SK-N-SH (cell line): ENCODE results near the gene CACNA1H. TPM values are rescaled to one million over a fixed set of nuclear protein-coding genes. Genes with fewer than 3 reads are reported as not detected.

Experiments used
- CTCF ChIA-PET: fragments of 300-600, 350-600 bp; formaldehyde crosslinking; extraction: SDS; loops from one replicate; lab custom pipeline; 2021; lab: Yijun Ruan, JAX
- POLR2A ChIA-PET: fragments of 350-600 bp; sonication (Branson Sonifier 250); formaldehyde crosslinking; extraction: SDS; loops from one replicate; lab custom pipeline; 2020; ENCODE audit warnings: antibody characterized with exemption, inconsistent platforms; lab: Yijun Ruan, JAX
- DNase-seq: peaks from one replicate; pipeline ENCODE4 v3.0.0; 2012
- H2AFZ ChIP-seq: fragments of 200-600 bp; sonication (generic); 2 replicates; pipeline ENCODE4 v1.8.1; 2016; ENCODE audit warnings: antibody characterized with exemption, mild to moderate bottlenecking, low read depth
- H3F3A ChIP-seq: fragments of 200-600 bp; sonication (generic); replicated peaks from 2 replicates; pipeline ENCODE3; 2016; ENCODE audit warnings: antibody characterized with exemption, mild to moderate bottlenecking; ENCODE audit not compliant: insufficient read depth
- H3K27ac ChIP-seq, 2 experiments: fragments of 200-500 bp in 1 of 2; fragments of 200-600 bp in 1 of 2; sonication (Bioruptor generic) in 1 of 2; sonication (generic), shearing (Covaris generic) in 1 of 2; 2 replicates each; pipeline versions ENCODE4 v1.5.1 to v1.6.1; 2014 to 2016; ENCODE audit warnings: low read depth in 2 of 2, inconsistent platforms in 1 of 2, low read length in 1 of 2, mild to moderate bottlenecking in 1 of 2, mixed read lengths in 1 of 2
- H3K27me3 ChIP-seq: fragments of 200-600 bp; sonication (generic), shearing (Covaris generic); 2 replicates; pipeline ENCODE4 v1.6.1; 2016; ENCODE audit warnings: mixed run types; ENCODE audit not compliant: insufficient read depth
- H3K36me3 ChIP-seq, 2 experiments: fragments of 200-500 bp in 1 of 2; fragments of 200-600 bp in 1 of 2; sonication (Bioruptor generic) in 1 of 2; sonication (generic) in 1 of 2; replicated peaks in 1 of 2; 2 replicates each; pipeline versions ENCODE3 to v1.5.1; 2014 to 2016; ENCODE audit warnings: low read length in 1 of 2, mild to moderate bottlenecking in 1 of 2; ENCODE audit not compliant: insufficient read depth in 2 of 2, control insufficient read depth in 1 of 2
- H3K4me1 ChIP-seq, 2 experiments: fragments of 200-500 bp in 1 of 2; fragments of 200-600 bp in 1 of 2; sonication (Bioruptor generic) in 1 of 2; sonication (generic), shearing (Covaris generic) in 1 of 2; 2 replicates each; pipeline versions ENCODE4 v1.5.1 to v1.6.1; 2014 to 2016; ENCODE audit warnings: low read depth in 1 of 2, low read length in 1 of 2, mixed run types in 1 of 2; ENCODE audit not compliant: insufficient read depth in 2 of 2, control insufficient read depth in 1 of 2
- H3K4me2 ChIP-seq: fragments of 200-600 bp; sonication (generic), shearing (Covaris generic); 2 replicates; pipeline ENCODE4 v1.6.1; 2017; ENCODE audit warnings: mixed run types
- H3K4me3 ChIP-seq, 2 experiments: fragments of 200-500 bp in 1 of 2; fragments of 200-600 bp in 1 of 2; sonication (Bioruptor generic) in 1 of 2; sonication (generic), shearing (Covaris generic) in 1 of 2; 2 replicates each; pipeline versions ENCODE4 v1.5.1 to v1.8.1; 2014 to 2016; ENCODE audit warnings: low read depth in 2 of 2, inconsistent platforms in 1 of 2, low read length in 1 of 2, mild to moderate bottlenecking in 1 of 2, mixed read lengths in 1 of 2, moderate library complexity in 1 of 2
- H3K79me2 ChIP-seq: fragments of 200-600 bp; sonication (generic); 2 replicates; pipeline ENCODE4 v1.8.1; 2017; ENCODE audit warnings: mild to moderate bottlenecking; ENCODE audit not compliant: insufficient read depth
- H3K9ac ChIP-seq: fragments of 200-600 bp; sonication (generic); 2 replicates; pipeline ENCODE4 v1.6.1; 2017; ENCODE audit warnings: mixed run types
- H3K9me2 ChIP-seq: fragments of 200-600 bp; sonication (generic); 2 replicates; pipeline ENCODE4 v1.6.1; 2017; ENCODE audit warnings: mixed run types
- H3K9me3 ChIP-seq: fragments of 200-600 bp; sonication (generic); 2 replicates; pipeline ENCODE4 v1.6.1; 2017; ENCODE audit warnings: mixed run types, mild to moderate bottlenecking, moderate library complexity
- H4K20me1 ChIP-seq: fragments of 200-600 bp; sonication (generic); 2 replicates; pipeline ENCODE4 v1.6.1; 2017; ENCODE audit warnings: mild to moderate bottlenecking, mixed run types; ENCODE audit not compliant: insufficient read depth
- EP300 ChIP-seq, 2 experiments: IDR thresholded peaks; 2 replicates each; pipeline versions ENCODE4 v1.4.0 to v1.6.1; 2012; ENCODE audit warnings: borderline replicate concordance in 1 of 2, low read depth in 1 of 2, low read length in 1 of 2
- FOSL2 ChIP-seq: IDR thresholded peaks from 2 replicates; pipeline ENCODE4 v1.4.0; 2012; ENCODE audit warnings: low read depth, mild to moderate bottlenecking, moderate library complexity, borderline replicate concordance
- GABPA ChIP-seq: IDR thresholded peaks from 2 replicates; pipeline ENCODE4 v1.4.0; 2012; ENCODE audit warnings: low read depth, mild to moderate bottlenecking
- GATA2 ChIP-seq: sonication (generic); formaldehyde crosslinking; IDR thresholded peaks from 2 replicates; pipeline ENCODE4 v1.5.0; 2020; ENCODE audit warnings: mild to moderate bottlenecking, missing genetic modification reagents
- MEF2A ChIP-seq: IDR thresholded peaks from 2 replicates; pipeline ENCODE4 v1.4.0; 2012; ENCODE audit warnings: low read depth, borderline replicate concordance
- MXI1 ChIP-seq: IDR thresholded peaks from 2 replicates; pipeline ENCODE4 v1.6.1; 2012; ENCODE audit warnings: mild to moderate bottlenecking, low read depth, low read length, improper control_type of control experiment
- NFIC ChIP-seq: IDR thresholded peaks from 2 replicates; pipeline ENCODE4 v1.4.0; 2012; ENCODE audit warnings: borderline replicate concordance
- RAD21 ChIP-seq: IDR thresholded peaks from 2 replicates; pipeline ENCODE4 v1.6.1; 2012; ENCODE audit warnings: mild to moderate bottlenecking, low read length
- RCOR1 ChIP-seq: fragments of 150-350 bp; IDR thresholded peaks from 2 replicates; pipeline ENCODE4 v1.6.1; 2017; ENCODE audit warnings: antibody characterized with exemption, low read length
- RFX5 ChIP-seq: IDR thresholded peaks from 2 replicates; pipeline ENCODE4 v1.6.1; 2012; ENCODE audit warnings: mild to moderate bottlenecking, improper control_type of control experiment, low read length
- SMC3 ChIP-seq: IDR thresholded peaks from 2 replicates; pipeline ENCODE4 v1.6.1; 2012; ENCODE audit warnings: low read depth, low read length, improper control_type of control experiment
- TCF12 ChIP-seq: IDR thresholded peaks from 2 replicates; pipeline ENCODE4 v1.4.0; 2012
- WGBS: methylation state at CpG from one replicate; pipeline ENCODE4 v1.1.6; 2017; ENCODE audit warnings: low lambda C conversion rate; 5-methylcytosine and 5-hydroxymethylcytosine counted together
- polyA plus RNA-seq, 3 experiments: library from polyadenylated mRNA; depleted of rRNA; stranded (reverse); fragments of >200 nt; gene quantifications; 2 replicates each; pipeline ENCODE4 v1.2.3, GENCODE V29; 2012
- TF ChIP-seq, protein P1 (sequence below): IDR thresholded peaks from 2 replicates; pipeline ENCODE4 v1.4.0; 2012; ENCODE audit warnings: low read depth
- TF ChIP-seq, protein P2 (sequence below): fragments of 150-350 bp; IDR thresholded peaks from 2 replicates; pipeline ENCODE4 v1.6.1; 2016; ENCODE audit warnings: mild to moderate bottlenecking, low read depth, low read length
- TF ChIP-seq, protein P3 (sequence below): IDR thresholded peaks from 2 replicates; pipeline ENCODE4 v1.4.0; 2012; ENCODE audit warnings: low read depth, borderline replicate concordance
- TF ChIP-seq, protein P4 (sequence below): fragments of 150-350 bp; IDR thresholded peaks from 2 replicates; pipeline ENCODE4 v1.6.1; 2017; ENCODE audit warnings: antibody characterized with exemption, low read length, low read depth, borderline replicate concordance

The CACNA1H gene
- polyA plus RNA-seq, 1 of the 3 experiments (the other 2 are of a cell fraction) = not detected

DNA sequence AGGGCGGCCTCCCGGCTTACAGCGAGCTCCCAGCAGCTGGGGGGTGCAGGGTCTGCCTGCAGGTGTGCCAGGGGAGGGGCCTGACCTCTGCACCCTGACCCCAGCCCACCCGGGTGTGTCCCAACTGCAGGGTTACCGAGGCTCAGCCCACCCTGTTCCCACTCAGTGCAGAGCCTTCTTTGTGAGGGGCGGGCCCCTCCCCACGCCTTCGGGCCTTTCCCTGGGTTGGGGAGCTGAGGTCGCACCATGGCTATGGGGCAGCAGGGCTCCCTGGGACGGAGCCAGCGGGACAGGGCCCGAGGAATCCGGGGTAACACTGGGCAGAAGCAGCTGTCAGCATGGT lies 17.1 kb downstream of the CACNA1H start:
- Histone ChIP-seq H3K4me3 (no peak overlapping the region), H3K79me2 (no peaks in the 10 kb centered on the region), H3K4me2 (no peak overlapping the region), H3K36me3 (no peaks in the 10 kb centered on the region), H3K4me1 (no peaks in the 10 kb centered on the region), H3K27me3 (peaks cover 83% of the 10 kb centered on the region), H3K27ac (no peak overlapping the region), H3F3A (no peaks in the 10 kb centered on the region), H2AFZ (no peak overlapping the region), H3K9ac (no peak overlapping the region), H3K9me3 (no peaks in the 10 kb centered on the region), H4K20me1 (0 out of 2 replicates have a peak, but pooled peaks cover 8% of the 10 kb centered on the region), H3K9me2 (no peaks in the 10 kb centered on the region)
- 10% methylated on average over 7 of the region's 13 CpGs for WGBS
- TF ChIP-seq, protein P1, sequence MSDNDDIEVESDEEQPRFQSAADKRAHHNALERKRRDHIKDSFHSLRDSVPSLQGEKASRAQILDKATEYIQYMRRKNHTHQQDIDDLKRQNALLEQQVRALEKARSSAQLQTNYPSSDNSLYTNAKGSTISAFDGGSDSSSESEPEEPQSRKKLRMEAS = no peak
- no peak for TF ChIP-seq MXI1
- TF ChIP-seq RFX5 = no peak
- no peak for TF ChIP-seq RAD21
- no peak for TF ChIP-seq SMC3
- TF ChIP-seq GATA2 = no peak
- no peak for TF ChIP-seq NFIC
- TF ChIP-seq RCOR1 = no peak
- TF ChIP-seq FOSL2 = no peak
- ChIA-PET CTCF (interaction anchor here (1.5 kb wide), 1 partner anchor 24 kb away, joined by 6 read pairs; no protein-coding TSS in a partner anchor), POLR2A (no interaction called here)
- DNase-seq = no peak

DNA sequence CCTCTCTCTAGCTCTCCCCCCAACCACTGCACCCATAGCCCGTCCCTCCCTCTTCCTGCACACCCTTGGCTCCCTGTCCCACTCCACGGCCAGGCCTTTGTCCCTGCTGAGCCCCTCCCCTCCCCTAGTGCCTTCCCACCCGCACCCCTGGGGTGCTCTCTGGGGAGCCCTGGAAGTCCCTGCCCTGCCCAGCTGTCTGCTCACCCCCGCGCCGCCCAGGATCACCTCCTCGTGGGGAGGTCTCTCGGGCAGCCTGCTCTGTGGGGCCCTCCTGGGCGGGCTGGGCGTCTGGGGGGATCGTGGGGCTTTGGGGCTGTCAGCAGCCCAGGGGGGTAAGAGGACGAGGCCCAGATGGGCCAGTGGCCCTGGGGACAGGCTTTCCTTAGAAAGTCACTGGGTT lies 18.1 kb downstream of the CACNA1H start:
- Histone ChIP-seq H3K27ac (no peak overlapping the region), H2AFZ (no peak overlapping the region), H3K9me2 (no peaks in the 10 kb centered on the region), H3F3A (no peaks in the 10 kb centered on the region), H3K4me1 (no peaks in the 10 kb centered on the region), H3K9ac (no peak overlapping the region), H4K20me1 (0 out of 2 replicates have a peak, but pooled peaks cover 6% of the 10 kb centered on the region), H3K4me3 (no peak overlapping the region), H3K4me2 (no peak overlapping the region), H3K27me3 (peaks cover 83% of the 10 kb centered on the region), H3K36me3 (no peaks in the 10 kb centered on the region), H3K79me2 (no peaks in the 10 kb centered on the region), H3K9me3 (no peaks in the 10 kb centered on the region)
- CTCF ChIA-PET = interaction anchor here (1.5 kb wide), 1 partner anchor 23 kb away, joined by 6 read pairs; no protein-coding TSS in a partner anchor
- TF ChIP-seq, protein P2, sequence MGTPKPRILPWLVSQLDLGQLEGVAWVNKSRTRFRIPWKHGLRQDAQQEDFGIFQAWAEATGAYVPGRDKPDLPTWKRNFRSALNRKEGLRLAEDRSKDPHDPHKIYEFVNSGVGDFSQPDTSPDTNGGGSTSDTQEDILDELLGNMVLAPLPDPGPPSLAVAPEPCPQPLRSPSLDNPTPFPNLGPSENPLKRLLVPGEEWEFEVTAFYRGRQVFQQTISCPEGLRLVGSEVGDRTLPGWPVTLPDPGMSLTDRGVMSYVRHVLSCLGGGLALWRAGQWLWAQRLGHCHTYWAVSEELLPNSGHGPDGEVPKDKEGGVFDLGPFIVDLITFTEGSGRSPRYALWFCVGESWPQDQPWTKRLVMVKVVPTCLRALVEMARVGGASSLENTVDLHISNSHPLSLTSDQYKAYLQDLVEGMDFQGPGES = no peak
- no peak for TF ChIP-seq GABPA
- TF ChIP-seq, protein P3, sequence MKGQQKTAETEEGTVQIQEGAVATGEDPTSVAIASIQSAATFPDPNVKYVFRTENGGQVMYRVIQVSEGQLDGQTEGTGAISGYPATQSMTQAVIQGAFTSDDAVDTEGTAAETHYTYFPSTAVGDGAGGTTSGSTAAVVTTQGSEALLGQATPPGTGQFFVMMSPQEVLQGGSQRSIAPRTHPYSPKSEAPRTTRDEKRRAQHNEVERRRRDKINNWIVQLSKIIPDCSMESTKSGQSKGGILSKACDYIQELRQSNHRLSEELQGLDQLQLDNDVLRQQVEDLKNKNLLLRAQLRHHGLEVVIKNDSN = no peak
- TF ChIP-seq MEF2A = no peak
- TF ChIP-seq, protein P4, sequence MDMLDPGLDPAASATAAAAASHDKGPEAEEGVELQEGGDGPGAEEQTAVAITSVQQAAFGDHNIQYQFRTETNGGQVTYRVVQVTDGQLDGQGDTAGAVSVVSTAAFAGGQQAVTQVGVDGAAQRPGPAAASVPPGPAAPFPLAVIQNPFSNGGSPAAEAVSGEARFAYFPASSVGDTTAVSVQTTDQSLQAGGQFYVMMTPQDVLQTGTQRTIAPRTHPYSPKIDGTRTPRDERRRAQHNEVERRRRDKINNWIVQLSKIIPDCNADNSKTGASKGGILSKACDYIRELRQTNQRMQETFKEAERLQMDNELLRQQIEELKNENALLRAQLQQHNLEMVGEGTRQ = no peak
- no peak for TF ChIP-seq TCF12
- no peak for TF ChIP-seq EP300 (IDR thresholded peaks at IDR 0.05; ENCODE audit: borderline replicate concordance in 1 of 2, low read depth in 1 of 2, low read length in 1 of 2)
- no peak for TF ChIP-seq RAD21
- no peak for TF ChIP-seq GATA2
- no peak for TF ChIP-seq SMC3
- WGBS = 47% methylated on average over 4 of the region's 12 CpGs
- POLR2A ChIA-PET = no interaction called here
- no peak for DNase-seq
